Measurements from ENCODE around the gene NABP2.

DNA sequence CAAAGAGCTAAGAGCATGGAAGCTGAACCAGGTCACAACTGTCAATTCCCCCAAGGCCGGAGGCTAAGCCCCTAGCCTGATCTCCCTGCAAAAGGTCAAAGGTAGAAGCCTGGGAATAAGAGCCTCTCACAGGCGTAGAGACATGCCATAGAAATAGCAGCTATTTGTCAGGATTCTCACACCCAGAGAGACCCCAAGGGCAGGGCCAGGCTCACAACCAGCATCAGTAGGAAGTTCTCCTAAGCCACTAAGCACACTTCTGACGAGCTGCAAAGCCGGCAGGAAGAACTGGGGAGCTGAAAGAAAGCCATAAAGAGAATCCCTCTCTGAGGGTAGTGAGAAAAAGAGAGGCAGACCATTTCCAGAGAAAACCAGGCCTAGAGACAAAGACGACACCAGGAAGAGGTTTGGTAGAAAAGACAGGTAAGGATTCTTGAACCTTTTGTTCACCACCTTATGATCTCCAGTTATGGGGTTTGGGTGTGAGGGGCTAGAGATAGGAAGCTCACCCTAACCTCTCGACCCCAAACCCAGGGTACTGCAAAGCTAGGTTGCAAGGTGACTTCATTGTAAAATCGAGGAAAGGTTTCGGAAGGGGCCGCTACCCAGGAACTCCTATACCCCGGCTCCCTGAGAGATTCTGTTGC, 35.9 kb upstream of the NABP2 start:
- TF ChIP-seq, protein P1, sequence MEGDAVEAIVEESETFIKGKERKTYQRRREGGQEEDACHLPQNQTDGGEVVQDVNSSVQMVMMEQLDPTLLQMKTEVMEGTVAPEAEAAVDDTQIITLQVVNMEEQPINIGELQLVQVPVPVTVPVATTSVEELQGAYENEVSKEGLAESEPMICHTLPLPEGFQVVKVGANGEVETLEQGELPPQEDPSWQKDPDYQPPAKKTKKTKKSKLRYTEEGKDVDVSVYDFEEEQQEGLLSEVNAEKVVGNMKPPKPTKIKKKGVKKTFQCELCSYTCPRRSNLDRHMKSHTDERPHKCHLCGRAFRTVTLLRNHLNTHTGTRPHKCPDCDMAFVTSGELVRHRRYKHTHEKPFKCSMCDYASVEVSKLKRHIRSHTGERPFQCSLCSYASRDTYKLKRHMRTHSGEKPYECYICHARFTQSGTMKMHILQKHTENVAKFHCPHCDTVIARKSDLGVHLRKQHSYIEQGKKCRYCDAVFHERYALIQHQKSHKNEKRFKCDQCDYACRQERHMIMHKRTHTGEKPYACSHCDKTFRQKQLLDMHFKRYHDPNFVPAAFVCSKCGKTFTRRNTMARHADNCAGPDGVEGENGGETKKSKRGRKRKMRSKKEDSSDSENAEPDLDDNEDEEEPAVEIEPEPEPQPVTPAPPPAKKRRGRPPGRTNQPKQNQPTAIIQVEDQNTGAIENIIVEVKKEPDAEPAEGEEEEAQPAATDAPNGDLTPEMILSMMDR (IDR thresholded peaks at IDR 0.05) = no peak
- no peak for TF ChIP-seq POLR2A (IDR thresholded peaks at IDR 0.05)
